CD14-positive monocyte (primary cell): ENCODE data around the gene TBC1D4. TPM values are rescaled to one million over a fixed set of nuclear protein-coding genes. Genes with fewer than 3 reads are reported as not detected.

Source experiments
- DNase-seq, 3 donors: peaks; one replicate each; pipeline ENCODE4 v3.0.0-alpha.2; 2011 to 2022
- H2AFZ ChIP-seq: 2 replicates; pipeline ENCODE4 v1.6.0; 2012; ENCODE audit warnings: mild to moderate bottlenecking, low read depth, low read length, inconsistent platforms; ENCODE audit not compliant: insufficient read depth, poor library complexity, severe bottlenecking
- H3K27ac ChIP-seq, 2 donors: 1 replicate in 1 of 2; 2 replicates in 1 of 2; pipeline ENCODE4 v1.5.1; 2012 to 2013; ENCODE audit warnings: low read length in 2 of 2, control low read depth in 1 of 2, inconsistent platforms in 1 of 2, low read depth in 1 of 2, mild to moderate bottlenecking in 1 of 2
- H3K27me3 ChIP-seq, 2 donors: one replicate each; pipeline versions ENCODE4 v1.6.0 to v1.6.1; 2011 to 2013; ENCODE audit warnings: low read length in 2 of 2; ENCODE audit not compliant: control insufficient read depth in 2 of 2, insufficient read depth in 2 of 2
- H3K36me3 ChIP-seq, 2 donors: replicated peaks in 1 of 2; 1 replicate in 1 of 2; 2 replicates in 1 of 2; pipeline versions ENCODE4 v1.5.1 to v1.6.1; 2012 to 2013; ENCODE audit warnings: low read length in 2 of 2, control low read depth in 1 of 2, inconsistent platforms in 1 of 2, mild to moderate bottlenecking in 1 of 2; ENCODE audit not compliant: insufficient read depth in 2 of 2, control insufficient read depth in 1 of 2
- H3K4me1 ChIP-seq, 2 donors: 1 replicate in 1 of 2; 2 replicates in 1 of 2; pipeline versions ENCODE4 v1.5.1 to v1.6.1; 2012 to 2013; ENCODE audit warnings: low read length in 2 of 2, control low read depth in 1 of 2, inconsistent platforms in 1 of 2, mild to moderate bottlenecking in 1 of 2, moderate library complexity in 1 of 2; ENCODE audit not compliant: insufficient read depth in 2 of 2, control insufficient read depth in 1 of 2
- H3K4me2 ChIP-seq: replicated peaks from 2 replicates; pipeline ENCODE3; 2012; ENCODE audit warnings: low read length, moderate library complexity, mild to moderate bottlenecking; ENCODE audit not compliant: poor library complexity, severe bottlenecking; ENCODE audit errors: extremely low read depth
- H3K4me3 ChIP-seq, 3 experiments: fragments of 200-600 bp in 1 of 3; sonication (generic) in 1 of 3; replicated peaks in 1 of 3; 1 replicate in 2 of 3; 2 replicates in 1 of 3; pipeline ENCODE4 v1.5.1; 2011 to 2013; ENCODE audit warnings: low read length in 3 of 3, mild to moderate bottlenecking in 3 of 3, control low read depth in 2 of 3, low read depth in 2 of 3, inconsistent platforms in 1 of 3, moderate library complexity in 1 of 3
- H3K79me2 ChIP-seq: 2 replicates; pipeline ENCODE4 v1.6.0; 2012; ENCODE audit warnings: mild to moderate bottlenecking, control low read depth, inconsistent platforms, low read length, moderate library complexity; ENCODE audit not compliant: insufficient read depth
- H3K9ac ChIP-seq: 2 replicates; pipeline ENCODE4 v1.6.0; 2017; ENCODE audit warnings: low read length, mild to moderate bottlenecking; ENCODE audit not compliant: insufficient read depth, poor library complexity, severe bottlenecking
- H3K9me3 ChIP-seq, 2 donors: replicated peaks in 1 of 2; 1 replicate in 1 of 2; 2 replicates in 1 of 2; pipeline versions ENCODE4 v1.5.1 to v1.6.1; 2012 to 2013; ENCODE audit warnings: low read length in 2 of 2, control low read depth in 1 of 2; ENCODE audit not compliant: control insufficient read depth in 1 of 2, insufficient read depth in 1 of 2
- H4K20me1 ChIP-seq: 2 replicates; pipeline ENCODE4 v1.6.0; 2012; ENCODE audit warnings: mild to moderate bottlenecking, low read length, control low read depth, moderate library complexity; ENCODE audit not compliant: insufficient read depth
- H3K27ac Mint-ChIP-seq, 7 donors: one replicate each; pipeline ENCODE4 v1.8.0; 2020; ENCODE audit warnings: mild to moderate bottlenecking in 7 of 7, mixed read lengths in 7 of 7, moderate library complexity in 6 of 7, inconsistent platforms in 2 of 7
- H3K27me3 Mint-ChIP-seq, 3 donors: one replicate each; pipeline ENCODE4 v1.8.0; 2021 to 2022; ENCODE audit warnings: low read depth in 3 of 3, mild to moderate bottlenecking in 3 of 3, mixed read lengths in 3 of 3, moderate library complexity in 3 of 3, inconsistent platforms in 1 of 3
- H3K36me3 Mint-ChIP-seq, 2 donors: one replicate each; pipeline ENCODE4 v1.8.0; 2020; ENCODE audit warnings: mixed read lengths in 2 of 2, inconsistent platforms in 1 of 2, mild to moderate bottlenecking in 1 of 2
- H3K4me1 Mint-ChIP-seq: one replicate; pipeline ENCODE4 v1.8.0; 2020; ENCODE audit warnings: mild to moderate bottlenecking, mixed read lengths
- H3K4me3 Mint-ChIP-seq, 2 donors: one replicate each; pipeline ENCODE4 v1.8.0; 2020; ENCODE audit warnings: mild to moderate bottlenecking in 2 of 2, mixed read lengths in 2 of 2, moderate library complexity in 1 of 2
- H3K9me3 Mint-ChIP-seq, 7 donors: one replicate each; pipeline ENCODE4 v1.8.0; 2020 to 2022; ENCODE audit warnings: mixed read lengths in 7 of 7, mild to moderate bottlenecking in 6 of 7, moderate library complexity in 6 of 7, inconsistent platforms in 2 of 7
- CTCF ChIP-seq: fragments of 200-600 bp; IDR thresholded peaks from one replicate; pipeline ENCODE4 v1.8.0; 2022; ENCODE audit warnings: antibody characterized with exemption, mild to moderate bottlenecking
- WGBS: methylation state at CpG from one replicate; pipeline ENCODE4 v1.1.5; 2013; ENCODE audit warnings: missing lambda C conversion rate; ENCODE audit not compliant: insufficient coverage; 5-methylcytosine and 5-hydroxymethylcytosine counted together
- intact Hi-C, 2 donors: fragments of 100-400 bp; cut with micrococcal nuclease; formaldehyde crosslinking; loops; one replicate each; pipeline versions ENCODE4 v1.15.0 to v1.15.1; 2023
- polyA plus RNA-seq, 3 donors: library from polyadenylated mRNA; depleted of rRNA in 1 of 3; unstranded in 2 of 3; stranded (reverse) in 1 of 3; fragments of 300-500 nt in 2 of 3; fragments of >200 nt in 1 of 3; fragmentation: Illumina TruSeq in 2 of 3; gene quantifications; 1 replicate in 2 of 3; 2 replicates in 1 of 3; pipeline ENCODE4 v1.2.3, GENCODE V29; 2012 to 2021

TBC1D4 gene
- polyA plus RNA-seq, 3 donors = 2.0 to 6.7 (median 2.5) TPM

DNA sequence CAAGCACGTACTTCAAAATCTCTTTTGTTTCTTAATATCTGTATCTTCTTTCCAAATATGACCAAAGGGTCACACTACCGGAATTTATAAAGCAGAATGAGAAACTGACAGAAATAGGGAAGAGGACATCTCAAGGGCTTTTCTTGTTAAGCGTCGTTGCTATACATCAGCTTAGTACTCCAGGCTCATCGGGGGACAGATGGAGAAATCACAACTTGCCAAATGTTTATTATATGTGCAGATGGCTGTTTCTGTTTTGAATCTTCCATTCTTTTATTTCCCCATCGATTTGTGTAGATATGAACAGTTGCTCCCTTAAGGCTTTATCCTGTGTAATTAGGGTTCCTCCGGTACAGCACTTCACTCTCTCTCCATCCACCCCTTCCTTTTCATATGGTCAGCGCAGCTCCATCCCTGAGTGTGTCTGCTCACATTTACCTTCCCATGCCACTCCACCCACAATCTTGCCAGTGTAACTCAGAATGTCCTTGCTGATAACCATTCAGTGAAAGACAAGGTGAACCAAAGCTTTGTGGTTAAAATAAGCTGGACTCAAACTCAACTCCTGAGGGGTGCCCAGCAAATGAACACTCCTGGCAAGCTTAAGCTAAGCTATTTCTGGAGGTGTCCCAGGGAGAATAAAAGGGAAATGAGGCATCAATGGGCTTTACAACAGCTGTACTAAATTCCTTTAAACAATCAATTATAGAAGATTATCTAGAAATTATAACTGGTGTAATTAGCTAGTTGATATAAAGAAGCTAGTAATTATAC, 51.3 kb downstream of the TBC1D4 start:
- no peak overlapping the region for H2AFZ ChIP-seq
- H3K36me3 Mint-ChIP-seq = no peaks in the 10 kb centered on the region
- H3K4me2 ChIP-seq = no peak overlapping the region
- no peak overlapping the region for H3K4me3 Mint-ChIP-seq
- H3K9me3 ChIP-seq = peaks cover 0 to 3% of the 10 kb centered on the region in 2 donors
- no peak for DNase-seq
- no peaks in the 10 kb centered on the region for H3K27me3 ChIP-seq
- H3K27me3 Mint-ChIP-seq = no peaks in the 10 kb centered on the region
- H3K9me3 Mint-ChIP-seq = peaks cover 0 to 7% (median 2%) of the 10 kb centered on the region in 7 donors
- no peaks in the 10 kb centered on the region for H4K20me1 ChIP-seq
- no peaks in the 10 kb centered on the region for H3K79me2 ChIP-seq
- TF ChIP-seq CTCF = no peak
- H3K4me3 ChIP-seq = no peak overlapping the region
- H3K4me1 Mint-ChIP-seq = no peaks in the 10 kb centered on the region
- H3K36me3 ChIP-seq = no peaks in the 10 kb centered on the region
- no peak overlapping the region for H3K9ac ChIP-seq
- no peaks in the 10 kb centered on the region for H3K4me1 ChIP-seq
- peak overlapping the region in 2 of 7 donors; percentile 1 to 17 for H3K27ac Mint-ChIP-seq
- intact Hi-C loops = no loop called here
- 100% methylated on average over 2 of the region's 8 CpGs for WGBS
- no peak overlapping the region for H3K27ac ChIP-seq

GRCh38 chr13:75426421-75426820, 55.5 kb downstream of the TBC1D4 start:
- no peaks in the 10 kb centered on the region for H3K27me3 Mint-ChIP-seq
- peaks cover 6% of the 10 kb centered on the region for H3K4me1 Mint-ChIP-seq
- Histone ChIP-seq H3K9me3 (peaks cover 0 to 3% of the 10 kb centered on the region in 2 donors), H3K27ac (no peak overlapping the region), H2AFZ (no peak overlapping the region), H3K4me3 (no peak overlapping the region), H3K36me3 (no peaks in the 10 kb centered on the region), H3K9ac (no peak overlapping the region), H3K4me2 (no peak overlapping the region), H3K79me2 (no peaks in the 10 kb centered on the region), H4K20me1 (no peaks in the 10 kb centered on the region), H3K4me1 (peaks cover 4 to 8% of the 10 kb centered on the region in 2 donors), H3K27me3 (no peaks in the 10 kb centered on the region)
- no peak for DNase-seq
- peaks cover 0 to 5% (median 0%) of the 10 kb centered on the region in 7 donors for H3K9me3 Mint-ChIP-seq
- no peak overlapping the region for H3K4me3 Mint-ChIP-seq
- H3K36me3 Mint-ChIP-seq = peaks cover 0 to 2% of the 10 kb centered on the region in 2 donors
- intact Hi-C loops = no loop called here
- no peak for TF ChIP-seq CTCF
- no peak overlapping the region for H3K27ac Mint-ChIP-seq
